HG03469 (cell line): ENCODE measurements around the gene YAF2.
"Not testable (repeated sequence)": the region's sequence is repeated elsewhere in the genome, so short reads cannot be mapped to it uniquely, and the experiment has no call there.

ENCODE experiments used
- ATAC-seq: cut with Tn5 transposase; IDR thresholded peaks from one replicate; pipeline ENCODE4 v1.9.1; 2021; ENCODE audit warnings: mild to moderate bottlenecking, moderate library complexity, moderate number of reproducible peaks; ENCODE audit not compliant: unreplicated experiment

Gene YAF2

DNA sequence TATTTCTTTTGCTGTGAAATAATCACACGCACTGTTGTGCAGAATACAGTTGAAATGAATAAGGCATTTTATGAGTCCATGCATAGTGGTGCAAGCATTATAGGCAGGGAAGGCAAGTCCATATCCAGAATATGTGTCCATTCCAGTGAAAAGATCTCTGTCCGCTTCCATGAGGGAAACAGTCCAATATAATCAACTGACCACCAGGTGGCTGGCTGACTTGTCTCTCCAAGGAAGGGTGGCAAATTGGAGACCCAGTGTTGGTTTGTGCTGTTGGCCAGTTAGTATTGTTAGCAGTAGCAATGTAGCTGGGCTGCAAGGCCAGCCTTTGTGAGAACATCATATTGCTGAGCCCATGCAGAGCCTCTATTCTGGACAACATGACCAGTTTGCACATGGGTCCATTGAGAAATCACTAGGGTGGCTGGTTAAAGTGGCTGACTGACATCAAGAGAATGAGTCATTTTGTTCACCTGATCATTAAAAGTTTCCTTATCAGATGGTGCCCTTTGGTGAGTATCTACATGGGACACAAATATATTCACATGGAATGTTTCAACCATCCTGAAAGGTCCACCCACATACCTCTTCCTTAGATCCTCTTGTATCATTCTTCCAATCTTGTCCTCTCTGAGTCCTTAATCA, 17.3 kb upstream of the YAF2 start:
- ATAC-seq, result no peak

DNA sequence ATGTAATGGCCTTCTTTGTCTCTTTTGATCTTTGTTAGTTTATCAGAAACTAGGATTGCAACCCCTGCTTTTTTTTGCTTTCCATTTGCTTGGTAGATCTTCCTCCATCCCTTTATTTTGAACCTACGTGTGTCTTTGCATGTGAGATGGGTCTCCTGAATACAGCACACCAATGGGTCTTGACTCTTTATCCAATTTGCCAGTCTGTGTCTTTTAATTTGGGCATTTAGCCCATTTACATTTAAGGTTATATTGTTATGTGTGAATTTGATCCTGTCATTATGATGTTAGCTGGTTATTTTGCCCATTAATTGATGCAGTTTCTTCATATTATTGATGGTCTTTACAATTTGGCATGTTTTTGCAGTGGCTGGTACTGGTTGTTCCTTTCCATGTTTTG, 14.6 kb upstream of the YAF2 start:
- ATAC-seq, result not testable (repeated sequence)

- ATAC-seq, result not testable (repeated sequence)
These were observed 11.0 kb upstream of the YAF2 start for GRCh38 chr12:42249033-42249432.

DNA sequence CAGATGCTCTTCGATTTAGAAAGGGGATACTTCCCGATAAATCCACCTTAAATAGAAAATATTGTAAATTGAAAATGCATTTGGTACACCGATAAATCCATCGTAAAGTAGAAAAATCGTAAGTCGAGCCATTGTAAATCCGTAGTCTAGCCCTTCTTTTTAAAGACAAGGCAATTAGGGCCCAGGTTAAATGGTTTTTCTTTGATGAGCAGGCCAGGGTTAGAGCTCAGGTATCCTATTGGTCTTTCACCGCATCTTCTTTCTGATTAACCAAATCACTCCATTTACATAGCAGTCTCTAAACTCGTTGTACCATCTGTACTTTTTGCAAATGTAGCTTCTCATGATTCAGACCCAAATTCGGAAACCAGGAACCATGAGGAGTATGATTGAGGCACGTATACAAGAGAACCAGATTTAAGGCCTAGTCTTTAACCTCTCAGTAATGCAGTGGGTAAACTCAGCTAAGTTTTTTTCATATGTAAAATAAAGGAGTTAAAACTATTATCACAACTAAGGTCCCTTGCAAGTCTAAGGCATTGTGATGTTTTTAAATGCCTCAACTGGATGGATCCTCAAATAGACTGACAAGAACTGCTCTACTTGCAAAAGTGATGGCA, 2.2 kb upstream of the YAF2 start:
- ATAC-seq, result no peak

DNA sequence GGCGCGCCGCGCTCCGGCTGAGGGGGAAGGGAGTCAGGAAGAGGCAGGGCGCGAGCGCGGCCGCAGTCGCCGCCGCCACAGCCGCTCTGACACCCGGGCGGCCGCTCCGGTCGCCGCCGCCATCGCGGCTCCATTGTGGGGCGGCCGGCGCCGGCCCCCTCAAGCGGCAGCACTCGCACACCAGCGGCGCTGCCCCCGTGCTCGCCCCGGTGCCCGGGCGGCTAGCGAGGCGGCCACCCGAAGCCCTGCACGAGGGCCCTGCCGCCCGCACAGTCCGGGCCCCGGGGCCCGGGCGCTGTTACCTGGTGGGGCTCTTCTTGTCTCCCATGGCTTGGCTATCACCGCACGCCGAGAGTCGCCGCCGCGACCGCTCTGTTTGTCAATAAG, 202 bp downstream of the YAF2 start:
- ATAC-seq, result peak; percentile 24

DNA sequence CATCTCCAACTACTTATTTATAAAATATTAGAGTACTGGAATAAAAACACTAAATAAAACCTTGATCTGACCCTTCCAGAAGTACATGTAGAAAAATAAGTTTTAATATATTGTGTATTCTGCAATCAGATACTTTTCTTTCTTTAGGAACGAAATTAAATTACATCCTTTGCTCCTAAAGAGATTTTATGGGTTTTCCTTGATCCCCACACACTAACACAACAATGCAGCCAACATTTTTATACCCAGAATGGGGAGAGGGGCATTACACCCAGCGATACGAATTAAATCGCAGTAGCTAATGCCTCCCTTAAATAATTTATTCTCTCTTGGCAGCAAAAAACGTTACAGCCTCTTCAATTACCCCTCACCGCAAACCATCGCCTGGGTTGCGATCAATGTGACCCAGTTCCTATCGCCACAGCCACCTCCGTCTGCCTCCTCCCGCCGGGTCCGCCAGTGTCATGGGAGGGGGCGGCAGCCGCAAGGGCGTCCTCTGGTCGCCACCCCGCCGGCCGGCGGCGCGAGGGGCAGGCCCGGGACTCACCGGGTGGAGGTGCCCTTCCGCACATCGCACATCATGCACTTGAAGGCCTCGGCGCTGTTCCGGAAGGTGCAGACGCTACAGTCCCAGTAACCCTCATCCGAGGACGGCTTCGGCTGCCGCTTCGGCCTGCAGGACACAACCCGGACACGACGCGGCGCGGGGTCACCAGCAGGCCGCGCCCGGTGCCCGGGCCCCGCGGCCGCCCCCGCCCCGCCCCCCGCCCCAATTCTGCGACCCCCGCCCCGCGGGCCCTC, 796 bp downstream of the YAF2 start:
- ATAC-seq, result peak; percentile 69

- ATAC-seq, result no peak
These were observed 2.0 kb downstream of the YAF2 start for GRCh38 chr12:42236017-42236416.

GRCh38 chr12:42235426-42235825, 2.6 kb downstream of the YAF2 start:
- ATAC-seq, result no peak

DNA sequence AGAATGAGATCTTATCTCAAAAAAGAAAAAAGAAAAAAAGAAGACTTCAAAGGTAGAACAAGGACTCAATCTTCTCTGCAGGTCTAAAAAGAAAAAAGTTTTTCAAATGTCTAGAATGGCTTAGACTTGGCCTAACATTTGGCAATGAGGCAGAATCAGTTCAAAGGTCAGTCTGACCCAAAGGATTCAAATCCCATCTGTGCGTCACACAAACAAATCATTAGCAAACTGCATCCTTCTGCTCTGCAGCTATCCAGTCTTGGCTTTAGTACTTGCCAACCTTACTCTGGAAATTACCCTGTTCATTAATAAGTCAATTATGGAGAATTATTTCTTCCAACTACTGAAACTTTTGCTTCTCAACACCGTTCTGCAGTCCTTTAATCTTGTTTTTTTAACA, 3.1 kb downstream of the YAF2 start:
- ATAC-seq, result no peak

- not testable (repeated sequence) for ATAC-seq
These were observed 10.5 kb downstream of the YAF2 start for GRCh38 chr12:42227525-42227924.

DNA sequence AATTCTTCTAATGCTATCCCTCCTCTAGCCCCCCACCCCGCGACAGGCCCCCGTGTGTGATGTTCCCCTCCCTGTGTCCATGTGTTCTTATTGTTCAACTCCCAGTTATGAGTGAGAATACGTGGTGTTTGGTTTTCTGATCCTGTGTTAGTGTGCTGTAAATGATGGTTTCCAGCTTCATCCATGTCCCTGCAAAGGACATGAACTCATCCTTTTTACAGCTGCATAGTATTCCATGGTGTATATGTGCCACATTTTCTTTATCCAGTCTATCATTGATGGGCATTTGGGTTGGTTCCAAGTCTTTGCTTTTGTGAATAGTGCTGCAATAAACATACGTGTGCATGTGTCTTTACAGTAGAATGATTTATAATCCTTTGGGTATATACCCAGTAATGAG, 13.5 kb downstream of the YAF2 start:
- not testable (repeated sequence) for ATAC-seq

DNA sequence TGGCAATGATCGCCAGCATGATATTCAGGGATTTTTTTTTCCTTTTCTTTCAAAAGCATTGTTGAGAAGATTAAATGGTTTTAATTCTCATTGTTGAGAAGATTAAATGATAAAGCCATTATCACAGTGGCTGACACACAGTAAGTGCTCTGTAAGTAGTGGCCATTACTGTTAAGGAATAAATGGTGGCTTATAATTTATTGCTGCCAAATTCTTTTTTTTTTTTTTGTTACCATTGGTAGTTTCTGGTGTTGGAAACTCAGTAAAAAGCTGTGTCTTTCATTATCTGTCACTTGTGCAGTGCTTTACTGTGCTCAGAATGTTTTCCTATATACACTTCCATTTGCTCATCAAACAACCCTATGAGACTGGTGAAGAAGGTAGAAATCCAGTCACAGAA, 15.3 kb downstream of the YAF2 start:
- no peak for ATAC-seq

GRCh38 chr12:42221726-42222125, 16.3 kb downstream of the YAF2 start:
- ATAC-seq, result no peak

DNA sequence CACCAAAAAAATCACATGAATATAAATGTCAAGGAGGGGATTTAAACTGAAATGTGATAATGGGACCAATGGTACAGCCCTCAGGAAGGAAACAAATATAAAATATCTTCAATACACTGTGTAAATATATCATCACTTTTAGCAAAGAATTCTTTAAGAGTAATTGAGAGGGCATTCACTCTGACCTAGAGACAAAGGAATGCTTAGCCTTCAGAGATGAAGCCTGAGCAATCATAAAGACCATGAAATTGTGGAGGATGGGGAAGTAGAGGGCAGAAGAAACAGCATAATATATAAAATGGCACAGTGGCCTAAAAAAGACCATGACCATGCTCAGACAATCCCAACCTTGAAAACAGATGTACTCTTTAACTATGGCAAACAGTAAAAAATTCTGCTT, 20.4 kb downstream of the YAF2 start:
- no peak for ATAC-seq

DNA sequence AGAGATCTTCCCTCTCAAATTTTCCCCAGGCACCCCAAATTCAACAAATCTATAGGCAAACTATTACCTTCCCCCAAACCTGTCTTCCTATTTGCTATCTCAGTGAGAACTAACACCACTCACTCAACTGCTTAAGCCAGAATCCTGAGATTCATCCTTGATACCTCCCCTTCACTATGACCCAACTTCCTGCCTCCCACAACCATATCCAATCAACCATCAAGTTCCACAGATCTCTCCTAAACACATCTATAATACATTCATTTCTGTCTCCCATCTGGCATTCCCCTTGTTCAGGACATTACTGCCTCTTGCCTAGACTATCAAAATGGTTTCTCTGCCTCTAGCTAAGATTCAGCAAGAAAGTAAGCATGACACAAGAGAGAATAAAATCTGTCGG, 21.3 kb downstream of the YAF2 start:
- ATAC-seq, result no peak

- not testable (repeated sequence) for ATAC-seq
These were observed 22.3 kb downstream of the YAF2 start for GRCh38 chr12:42215759-42216158.

DNA sequence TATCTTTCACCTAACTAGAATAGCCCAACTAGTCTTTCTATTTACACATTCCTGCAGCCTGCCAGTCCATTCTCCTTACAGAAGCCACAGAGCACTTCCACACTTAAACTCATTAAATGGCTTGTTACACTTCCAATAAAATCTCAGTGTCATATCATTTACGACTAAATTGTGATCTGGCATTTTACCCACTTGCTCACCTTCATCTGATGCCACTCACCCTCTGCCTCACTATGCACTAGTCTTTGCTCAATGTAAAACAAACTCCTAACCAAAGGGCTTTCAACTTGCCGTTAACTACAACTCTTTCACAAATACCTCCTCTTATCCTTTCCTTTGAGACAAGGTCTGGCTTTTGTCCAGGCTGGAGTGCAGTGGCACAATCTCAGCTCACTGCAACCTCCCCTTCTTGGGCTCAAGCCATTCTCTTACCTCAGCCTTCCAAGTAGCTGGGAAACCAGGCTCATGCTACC, 24.1 kb downstream of the YAF2 start:
- ATAC-seq, result no peak

- no peak for ATAC-seq
These were observed 25.0 kb downstream of the YAF2 start for GRCh38 chr12:42213023-42213422.

GRCh38 chr12:42208574-42208973, 29.5 kb downstream of the YAF2 start:
- no peak for ATAC-seq

DNA sequence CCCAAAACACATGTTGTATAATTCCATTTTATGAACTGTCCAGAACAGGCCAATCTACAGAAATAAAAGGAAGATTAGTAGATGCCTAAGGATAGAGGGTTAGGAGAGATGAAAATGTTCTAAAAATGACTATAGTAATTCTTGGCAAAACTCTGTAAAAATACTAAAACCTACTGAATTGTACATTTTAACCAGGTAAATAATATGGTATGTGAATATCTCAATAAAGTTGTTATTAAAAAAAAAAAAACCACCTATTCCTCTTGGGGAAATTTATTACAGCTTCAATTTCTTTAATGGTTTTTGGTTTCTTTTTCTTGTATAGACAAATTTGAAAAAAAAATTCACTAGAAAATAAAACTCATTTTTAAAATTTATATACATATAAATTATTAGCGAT, 33.2 kb downstream of the YAF2 start:
- no peak for ATAC-seq

- no peak for ATAC-seq
These were observed 33.7 kb downstream of the YAF2 start for GRCh38 chr12:42204362-42204761.

DNA sequence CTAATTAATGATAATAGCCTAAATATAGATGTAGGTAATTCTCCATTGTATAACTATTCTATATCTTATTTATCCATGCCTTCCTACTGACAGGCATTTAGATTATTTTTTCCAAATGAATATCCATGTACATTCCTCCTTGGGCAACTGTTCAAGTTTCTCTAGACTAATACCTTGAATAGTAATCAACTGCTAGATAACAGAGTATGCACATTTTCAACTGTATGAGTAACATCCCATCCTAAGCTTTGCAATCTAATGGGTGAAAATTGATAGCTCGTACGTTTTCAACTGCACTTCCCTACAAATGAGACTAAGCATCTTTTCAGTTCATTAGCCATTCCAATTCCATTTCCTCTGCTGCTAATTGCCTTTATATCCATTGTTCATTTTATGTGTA, 37.0 kb downstream of the YAF2 start:
- no peak for ATAC-seq
